HepG2 (cell line): Measurements from ENCODE around the gene SPTBN4. TPM values are rescaled to one million over a fixed set of nuclear protein-coding genes. Genes with fewer than 3 reads are reported as not detected.

Source experiments
- BORCS8-MEF2B ChIP-seq: sonication (generic); formaldehyde crosslinking; IDR thresholded peaks from 2 replicates; pipeline ENCODE4 v1.8.0; 2022; ENCODE audit warnings: mild to moderate bottlenecking, missing genetic modification reagents
- ERF ChIP-seq: IDR thresholded peaks from 2 replicates; pipeline ENCODE4 v1.6.1; 2018; ENCODE audit warnings: missing biosample characterization, missing genetic modification reagents
- FOSL2 ChIP-seq: sonication (generic); formaldehyde crosslinking; IDR thresholded peaks from 2 replicates; pipeline ENCODE4 v1.4.0; 2020; ENCODE audit warnings: missing genetic modification reagents
- MAZ ChIP-seq, 2 experiments: sonication (generic) in 1 of 2; formaldehyde crosslinking in 1 of 2; IDR thresholded peaks; 2 replicates each; pipeline versions ENCODE4 v1.5.0 to v1.6.1; 2012 to 2020; ENCODE audit warnings: low read depth in 2 of 2, mild to moderate bottlenecking in 2 of 2, borderline replicate concordance in 1 of 2, improper control_type of control experiment in 1 of 2, low read length in 1 of 2, missing genetic modification reagents in 1 of 2, moderate library complexity in 1 of 2
- PAX8 ChIP-seq: sonication (generic); formaldehyde crosslinking; IDR thresholded peaks from 2 replicates; pipeline ENCODE4 v1.8.0; 2022; ENCODE audit warnings: mild to moderate bottlenecking, missing genetic modification reagents, borderline replicate concordance
- RBM39 ChIP-seq: fragments of 200-400 bp; formaldehyde crosslinking; IDR thresholded peaks from one replicate; pipeline ENCODE4 v1.6.1; 2018; ENCODE audit warnings: antibody characterized with exemption, mild to moderate bottlenecking, low read depth, low read length; ENCODE audit not compliant: poor library complexity, severe bottlenecking
- SMC3 ChIP-seq: IDR thresholded peaks from 2 replicates; pipeline ENCODE4 v1.6.1; 2011; ENCODE audit warnings: low read length, improper control_type of control experiment
- SMYD3 ChIP-seq: sonication (generic); formaldehyde crosslinking; IDR thresholded peaks from 2 replicates; pipeline ENCODE4 v1.8.1; 2023; ENCODE audit warnings: mild to moderate bottlenecking, missing genetic modification reagents
- STAG1 ChIP-seq: sonication (generic); formaldehyde crosslinking; IDR thresholded peaks from 2 replicates; pipeline ENCODE4 v1.4.0; 2020; ENCODE audit warnings: missing genetic modification reagents
- TBX2 ChIP-seq: sonication (generic); formaldehyde crosslinking; IDR thresholded peaks from 2 replicates; pipeline ENCODE4 v1.5.0; 2020; ENCODE audit warnings: missing genetic modification reagents, mild to moderate bottlenecking, borderline replicate concordance
- YY1 ChIP-seq: IDR thresholded peaks from 2 replicates; pipeline ENCODE4 v1.6.1; 2011; ENCODE audit warnings: low read length, low read depth, moderate library complexity, mild to moderate bottlenecking; ENCODE audit not compliant: insufficient read depth, insufficient replicate concordance
- ZFP41 ChIP-seq: sonication (generic); formaldehyde crosslinking; IDR thresholded peaks from 2 replicates; pipeline ENCODE4 v1.4.0; 2020; ENCODE audit warnings: mild to moderate bottlenecking, missing genetic modification reagents, borderline replicate concordance
- ZNF230 ChIP-seq: sonication (generic); formaldehyde crosslinking; IDR thresholded peaks from 2 replicates; pipeline ENCODE4 v1.4.0; 2020; ENCODE audit warnings: mild to moderate bottlenecking, missing genetic modification reagents
- ZNF816 ChIP-seq: sonication (generic); formaldehyde crosslinking; IDR thresholded peaks from 2 replicates; pipeline ENCODE4 v1.8.0; 2022; ENCODE audit warnings: missing genetic modification reagents, mild to moderate bottlenecking, borderline replicate concordance
- ZSCAN25 ChIP-seq: sonication (generic); formaldehyde crosslinking; IDR thresholded peaks from 2 replicates; pipeline ENCODE4 v1.8.0; 2022; ENCODE audit warnings: mild to moderate bottlenecking, missing genetic modification reagents
- polyA plus RNA-seq, 8 experiments: library from polyadenylated mRNA; depleted of rRNA in 3 of 8; stranded (reverse) in 7 of 8; unstranded in 1 of 8; fragments of >200 nt; fragmentation: Illumina TruSeq in 4 of 8; extraction: Trizol in 4 of 8; gene quantifications; 2 replicates each; pipeline versions ENCODE4 v1.2.1 to v1.2.3, GENCODE V29; 2011 to 2016; ENCODE audit warnings: low read depth in 4 of 8, missing spikeins in 1 of 8, mixed read lengths in 1 of 8; ENCODE audit not compliant: insufficient read depth in 1 of 8
- total RNA-seq, 5 experiments: library from RNA; depleted of rRNA; stranded (reverse); fragments of >200 nt; fragmentation: Illumina TruSeq; extraction: Trizol; gene quantifications; 2 replicates each; pipeline ENCODE4 v1.2.3, GENCODE V29; 2016; ENCODE audit warnings: low read depth in 1 of 5
- TF ChIP-seq, protein P1 (sequence below): sonication (generic); formaldehyde crosslinking; IDR thresholded peaks from 2 replicates; pipeline ENCODE4 v1.4.0; 2020; ENCODE audit warnings: missing genetic modification reagents, mild to moderate bottlenecking, borderline replicate concordance
- TF ChIP-seq, protein P2 (sequence below), 2 experiments: sonication (generic) in 1 of 2; formaldehyde crosslinking in 1 of 2; IDR thresholded peaks; 2 replicates each; pipeline versions ENCODE4 v1.4.0 to v1.6.1; 2018 to 2020; ENCODE audit warnings: missing genetic modification reagents in 2 of 2, borderline replicate concordance in 1 of 2, low read depth in 1 of 2, mild to moderate bottlenecking in 1 of 2, missing biosample characterization in 1 of 2
- TF ChIP-seq, protein P3 (sequence below): sonication (generic); formaldehyde crosslinking; IDR thresholded peaks from 2 replicates; pipeline ENCODE4 v1.5.0; 2020; ENCODE audit warnings: missing genetic modification reagents
- TF ChIP-seq, protein P4 (sequence below): IDR thresholded peaks from 2 replicates; pipeline ENCODE4 v1.6.1; 2012; ENCODE audit warnings: low read depth, low read length, improper control_type of control experiment

The SPTBN4 gene
- total and polyA plus RNA-seq, 2 of the 13 experiments (the other 11 are each of a cell fraction or from before 2014, with no cell fraction given), result 0.11 TPM

DNA sequence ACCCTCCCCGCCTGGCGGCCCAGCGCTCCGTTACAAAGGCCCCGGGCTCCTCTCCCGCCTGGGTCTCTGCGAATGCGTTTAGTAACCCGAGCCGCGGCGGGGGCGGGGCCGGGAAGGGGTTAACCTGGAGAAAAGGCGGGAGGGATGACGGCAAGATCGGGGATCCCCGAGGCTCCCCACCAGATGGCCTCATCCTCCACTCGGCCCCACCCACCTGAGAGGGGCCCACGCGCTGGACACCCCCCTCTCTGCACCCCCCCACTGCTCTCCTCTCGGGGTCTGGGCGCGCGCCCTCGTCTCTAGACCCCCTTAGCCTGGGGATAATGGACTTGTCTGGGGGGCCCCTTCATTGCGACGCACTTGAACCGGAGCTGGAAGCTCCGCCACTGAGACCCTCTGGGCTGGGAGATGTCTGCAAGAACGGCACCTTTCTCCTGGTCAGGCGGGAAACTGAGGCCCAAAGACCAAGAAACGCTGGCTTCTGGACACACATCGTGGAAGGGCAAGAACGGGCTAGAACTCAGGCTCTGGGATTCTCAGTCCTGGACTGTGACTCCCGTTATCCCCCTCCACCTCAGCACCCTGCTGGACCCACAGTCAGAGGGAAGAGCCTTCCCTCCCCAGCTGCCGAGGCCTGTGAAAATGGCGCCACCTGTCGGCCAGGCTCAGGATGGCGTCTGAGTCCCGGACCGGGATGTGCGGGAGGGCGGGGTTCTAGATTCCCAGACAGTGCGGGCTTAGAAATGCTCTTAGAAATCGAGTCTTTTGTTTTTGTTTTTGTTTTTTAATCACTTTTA, 131.5 kb downstream of the SPTBN4 start (continued):
- TF ChIP-seq, protein P1, sequence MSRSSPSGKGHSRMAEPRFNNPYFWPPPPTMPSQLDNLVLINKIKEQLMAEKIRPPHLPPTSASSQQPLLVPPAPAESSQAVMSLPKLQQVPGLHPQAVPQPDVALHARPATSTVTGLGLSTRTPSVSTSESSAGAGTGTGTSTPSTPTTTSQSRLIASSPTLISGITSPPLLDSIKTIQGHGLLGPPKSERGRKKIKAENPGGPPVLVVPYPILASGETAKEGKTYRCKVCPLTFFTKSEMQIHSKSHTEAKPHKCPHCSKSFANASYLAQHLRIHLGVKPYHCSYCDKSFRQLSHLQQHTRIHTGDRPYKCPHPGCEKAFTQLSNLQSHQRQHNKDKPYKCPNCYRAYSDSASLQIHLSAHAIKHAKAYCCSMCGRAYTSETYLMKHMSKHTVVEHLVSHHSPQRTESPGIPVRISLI (CRISPR knock-in tag), result no peak
- TF ChIP-seq STAG1 (CRISPR knock-in tag), result peak; percentile 88
- TF ChIP-seq ZSCAN25 (CRISPR knock-in tag), result 0 out of 2 replicates have a peak, but pooled peaks have one; percentile 26
- TF ChIP-seq PAX8, result no peak
- no peak for TF ChIP-seq MAZ (IDR thresholded peaks at IDR 0.05; ENCODE audit: borderline replicate concordance, low read depth, low read length)
- 0 out of 2 replicates have a peak, but pooled peaks have one; percentile 42 for TF ChIP-seq MAZ (CRISPR knock-in tag; IDR thresholded peaks at IDR 0.05; ENCODE audit: low read depth)
- TF ChIP-seq FOSL2 (CRISPR knock-in tag), result peak; percentile 32; the same call in 1 of the 2 replicates
- TF ChIP-seq, protein P2, sequence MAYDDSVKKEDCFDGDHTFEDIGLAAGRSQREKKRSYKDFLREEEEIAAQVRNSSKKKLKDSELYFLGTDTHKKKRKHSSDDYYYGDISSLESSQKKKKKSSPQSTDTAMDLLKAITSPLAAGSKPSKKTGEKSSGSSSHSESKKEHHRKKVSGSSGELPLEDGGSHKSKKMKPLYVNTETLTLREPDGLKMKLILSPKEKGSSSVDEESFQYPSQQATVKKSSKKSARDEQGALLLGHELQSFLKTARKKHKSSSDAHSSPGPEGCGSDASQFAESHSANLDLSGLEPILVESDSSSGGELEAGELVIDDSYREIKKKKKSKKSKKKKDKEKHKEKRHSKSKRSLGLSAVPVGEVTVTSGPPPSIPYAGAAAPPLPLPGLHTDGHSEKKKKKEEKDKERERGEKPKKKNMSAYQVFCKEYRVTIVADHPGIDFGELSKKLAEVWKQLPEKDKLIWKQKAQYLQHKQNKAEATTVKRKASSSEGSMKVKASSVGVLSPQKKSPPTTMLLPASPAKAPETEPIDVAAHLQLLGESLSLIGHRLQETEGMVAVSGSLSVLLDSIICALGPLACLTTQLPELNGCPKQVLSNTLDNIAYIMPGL (CRISPR knock-in tag; IDR thresholded peaks at IDR 0.05; ENCODE audit: borderline replicate concordance in 1 of 2, low read depth in 1 of 2), result peak in 1 of 2 experiments; percentile 66; a peak in 2 of 4 replicates
- TF ChIP-seq, protein P3, sequence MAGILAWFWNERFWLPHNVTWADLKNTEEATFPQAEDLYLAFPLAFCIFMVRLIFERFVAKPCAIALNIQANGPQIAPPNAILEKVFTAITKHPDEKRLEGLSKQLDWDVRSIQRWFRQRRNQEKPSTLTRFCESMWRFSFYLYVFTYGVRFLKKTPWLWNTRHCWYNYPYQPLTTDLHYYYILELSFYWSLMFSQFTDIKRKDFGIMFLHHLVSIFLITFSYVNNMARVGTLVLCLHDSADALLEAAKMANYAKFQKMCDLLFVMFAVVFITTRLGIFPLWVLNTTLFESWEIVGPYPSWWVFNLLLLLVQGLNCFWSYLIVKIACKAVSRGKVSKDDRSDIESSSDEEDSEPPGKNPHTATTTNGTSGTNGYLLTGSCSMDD (CRISPR knock-in tag), result no peak
- TF ChIP-seq ERF, result peak; percentile 41; the same call in 1 of the 2 replicates
- peak; percentile 41 for TF ChIP-seq RBM39
- TF ChIP-seq SMC3, result peak; percentile 44; the same call in 1 of the 2 replicates
- peak; percentile 35 for TF ChIP-seq YY1
- no peak for TF ChIP-seq ZNF816 (CRISPR knock-in tag)
- TF ChIP-seq ZNF230, result no peak
- no peak for TF ChIP-seq SMYD3
- TF ChIP-seq, protein P4, sequence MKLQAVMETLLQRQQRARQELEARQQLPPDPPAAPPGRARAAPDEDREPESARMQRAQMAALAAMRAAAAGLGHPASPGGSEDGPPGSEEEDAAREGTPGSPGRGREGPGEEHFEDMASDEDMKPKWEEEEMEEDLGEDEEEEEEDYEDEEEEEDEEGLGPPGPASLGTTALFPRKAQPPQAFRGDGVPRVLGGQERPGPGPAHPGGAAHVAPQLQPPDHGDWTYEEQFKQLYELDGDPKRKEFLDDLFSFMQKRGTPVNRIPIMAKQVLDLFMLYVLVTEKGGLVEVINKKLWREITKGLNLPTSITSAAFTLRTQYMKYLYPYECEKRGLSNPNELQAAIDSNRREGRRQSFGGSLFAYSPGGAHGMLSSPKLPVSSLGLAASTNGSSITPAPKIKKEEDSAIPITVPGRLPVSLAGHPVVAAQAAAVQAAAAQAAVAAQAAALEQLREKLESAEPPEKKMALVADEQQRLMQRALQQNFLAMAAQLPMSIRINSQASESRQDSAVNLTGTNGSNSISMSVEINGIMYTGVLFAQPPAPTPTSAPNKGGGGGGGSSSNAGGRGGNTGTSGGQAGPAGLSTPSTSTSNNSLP, result 0 out of 2 replicates have a peak, but pooled peaks have one; percentile 13
- no peak for TF ChIP-seq ZFP41
- 0 out of 2 replicates have a peak, but pooled peaks have one; percentile 18 for TF ChIP-seq BORCS8-MEF2B (CRISPR knock-in tag)
- peak; percentile 35; the same call in 1 of the 2 replicates for TF ChIP-seq TBX2 (CRISPR knock-in tag)
